ENCODE data around the gene INKA1. TPM values are rescaled to one million over a fixed set of nuclear protein-coding genes. Genes with fewer than 3 reads are reported as not detected.

INKA1 gene
- total RNA-seq, 1 donor from 2014 or later = 0.27 TPM

DNA sequence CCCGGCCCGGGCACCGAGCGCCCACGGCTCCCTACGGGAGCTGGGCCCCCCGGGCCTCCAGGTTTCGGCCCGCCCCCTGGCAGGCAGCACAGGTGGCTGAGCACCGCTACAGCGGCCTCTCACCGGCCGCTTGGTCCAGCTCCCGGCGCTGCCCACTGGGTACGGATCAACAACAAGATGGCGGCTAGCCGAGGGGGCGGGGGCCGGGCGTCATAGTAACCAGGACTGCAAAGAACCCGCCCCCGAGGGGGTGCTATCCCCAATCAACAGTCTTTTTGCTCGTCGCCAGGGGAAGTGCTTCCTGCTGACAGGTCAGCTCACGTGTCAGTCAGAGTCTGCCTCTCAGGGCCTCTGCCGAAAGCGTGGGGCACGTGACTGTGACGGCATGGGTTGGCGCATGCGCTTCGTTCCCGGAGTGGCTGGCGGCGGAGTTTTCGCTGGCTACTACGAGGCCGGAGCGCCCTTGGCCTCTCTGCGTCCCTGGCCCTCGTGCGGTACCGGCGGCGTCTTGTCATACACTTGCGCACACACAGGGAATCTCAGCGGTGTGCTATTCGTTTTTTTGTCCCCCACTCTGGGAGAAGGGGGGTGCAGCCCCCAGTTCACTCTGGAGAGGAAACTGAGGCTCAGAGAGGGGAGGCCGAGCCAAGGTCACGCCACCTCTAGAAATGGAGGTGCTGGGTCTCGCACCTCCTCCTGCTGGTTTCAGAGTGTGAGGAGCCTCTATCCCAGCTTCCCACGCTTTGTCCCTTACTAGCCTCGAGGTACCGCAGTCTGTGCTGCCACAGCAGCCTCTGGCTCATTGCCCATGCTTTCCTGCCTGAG, 16.5 kb upstream of the INKA1 start, which contains the start of gene IP6K1:
IP6K1 (minus strand) TSS at position 186 of the 825 bp plus-strand sequence. CDS start 38,502 bp downstream, outside the sequence.
- intact Hi-C loops (cut with micrococcal nuclease) = loop anchor here (1.0 to 5.0 kb wide), 15 partner anchors 16 to 1606 kb away; partner anchors contain the start of genes AMIGO3, APEH, HYAL3 and MON1A

DNA sequence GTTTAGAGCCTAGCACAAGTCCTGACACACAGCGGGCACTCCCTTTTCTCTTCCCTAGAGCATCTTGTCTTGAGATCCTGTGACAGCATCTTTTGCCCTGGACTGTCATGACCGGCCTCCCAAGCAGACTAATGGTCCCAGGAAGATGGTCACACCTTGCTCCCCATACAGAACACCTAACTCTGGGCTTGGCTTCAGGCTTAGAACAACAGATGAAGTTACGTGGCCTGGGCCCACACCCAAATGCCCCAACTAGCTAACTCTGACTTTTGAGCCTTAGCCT, 15.9 kb upstream of the INKA1 start:
- intact Hi-C loops (cut with micrococcal nuclease) = loop anchor here (2.0 to 5.0 kb wide), 5 partner anchors 115 to 1605 kb away; partner anchors contain the start of genes HYAL3, MON1A, MST1R and NAA80

DNA sequence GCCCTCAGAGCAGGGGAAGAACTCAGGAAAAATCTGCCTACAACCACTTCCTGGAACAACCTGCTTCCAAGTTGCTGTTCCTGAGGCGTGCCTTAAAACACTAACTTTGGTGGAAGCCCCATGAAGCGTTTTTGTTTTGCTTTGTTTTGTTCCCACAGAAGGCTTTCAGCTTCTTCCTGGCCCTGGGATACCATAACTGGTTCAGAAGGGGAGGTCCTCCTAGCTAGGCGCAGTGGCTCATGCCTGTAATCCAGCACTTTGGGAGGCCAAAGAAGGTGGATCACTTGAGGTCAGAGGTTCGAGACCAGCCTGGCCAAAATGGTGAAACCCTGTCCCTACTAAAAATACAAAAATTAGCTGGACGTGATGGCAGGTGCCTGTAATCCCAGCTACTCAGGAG, 15.5 kb upstream of the INKA1 start:
- intact Hi-C loops (cut with micrococcal nuclease) = loop anchor here (2.0 to 5.0 kb wide), 5 partner anchors 115 to 1605 kb away; partner anchors contain the start of genes HYAL3, MON1A, MST1R and NAA80

DNA sequence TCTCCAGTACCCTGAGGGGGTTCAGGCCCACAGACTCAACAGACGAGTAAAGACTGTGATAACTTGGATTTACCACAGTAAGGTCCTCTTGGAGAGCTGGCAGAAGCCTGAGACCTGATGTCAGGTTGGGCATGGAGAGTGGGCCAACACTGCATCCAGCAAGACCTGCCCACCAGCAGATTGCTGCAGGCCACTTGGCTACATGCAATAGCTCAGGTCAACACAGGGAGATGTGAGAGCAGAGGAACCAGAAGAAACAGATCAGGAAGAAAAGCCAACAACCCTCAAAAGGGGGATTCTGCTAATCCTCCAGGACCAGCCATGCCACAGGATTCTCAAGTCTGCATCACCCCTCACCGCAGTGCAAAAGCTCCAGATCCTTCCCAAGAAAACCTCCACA, 15.0 kb upstream of the INKA1 start:
- intact Hi-C loops (cut with micrococcal nuclease) = loop anchor here (5.0 kb wide), 2 partner anchors 114 to 1604 kb away; partner anchors contain the start of genes MST1R and RBM15B

DNA sequence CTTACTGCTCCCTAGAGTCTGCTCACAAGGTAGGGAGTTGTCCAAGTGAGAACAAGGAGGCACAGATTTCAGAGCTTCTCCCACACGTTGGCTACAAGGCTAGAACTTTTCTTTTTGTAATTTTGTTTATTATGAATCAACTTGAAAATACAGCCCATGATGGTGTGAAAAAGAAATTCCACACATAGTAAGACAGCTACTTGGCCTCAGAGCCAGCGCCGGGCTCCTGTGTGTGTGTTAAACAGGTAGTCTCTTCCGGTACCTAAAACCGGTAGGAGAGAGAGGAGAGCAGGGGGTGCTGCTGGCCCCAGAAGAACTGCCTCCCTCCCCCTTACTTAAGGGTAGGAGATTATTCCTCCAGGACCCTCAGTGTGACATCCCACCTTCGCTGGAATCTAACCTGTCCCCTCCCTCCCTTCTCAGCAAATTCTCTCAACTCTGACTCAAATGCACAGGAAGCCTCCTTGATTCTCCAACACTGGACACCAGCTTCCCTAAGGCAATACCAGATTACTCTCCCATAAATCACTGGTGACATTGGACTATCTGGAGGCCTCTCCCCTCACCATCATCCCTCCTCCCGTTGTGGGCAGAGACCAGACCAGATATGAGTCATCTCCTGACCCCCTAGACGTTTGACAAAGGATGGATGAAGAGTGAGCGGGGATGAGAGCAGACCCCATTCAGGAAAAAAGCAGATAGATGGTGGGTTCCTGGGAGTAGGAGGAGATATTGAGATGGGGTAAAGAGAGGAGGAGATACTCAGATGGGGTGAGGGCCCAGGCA, 12.2 kb upstream of the INKA1 start:
- intact Hi-C loops (cut with micrococcal nuclease) = loop anchor here (1.0 kb wide), 1 partner anchor 11 kb away; no protein-coding TSS in a partner anchor

DNA sequence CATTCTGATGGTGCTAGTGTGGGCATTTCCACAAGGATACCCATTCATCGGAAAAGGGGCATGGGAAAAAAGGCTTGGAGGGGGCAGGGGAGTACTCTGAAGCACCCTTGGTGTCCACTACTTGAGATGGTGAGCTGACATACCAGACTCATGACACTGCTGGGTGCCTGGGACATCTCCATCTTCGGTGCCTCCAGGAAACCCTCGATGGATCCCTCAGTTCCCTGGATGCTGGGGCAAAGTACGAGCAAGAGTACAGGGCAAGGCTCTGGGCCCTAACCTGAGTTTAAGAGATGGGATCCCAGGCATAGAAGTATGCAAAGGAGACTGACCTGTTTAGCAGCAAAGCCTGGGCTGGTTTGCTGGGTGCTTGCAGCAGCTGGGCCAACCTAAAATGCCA, 11.5 kb upstream of the INKA1 start:
- intact Hi-C loops (cut with micrococcal nuclease) = no loop called here

DNA sequence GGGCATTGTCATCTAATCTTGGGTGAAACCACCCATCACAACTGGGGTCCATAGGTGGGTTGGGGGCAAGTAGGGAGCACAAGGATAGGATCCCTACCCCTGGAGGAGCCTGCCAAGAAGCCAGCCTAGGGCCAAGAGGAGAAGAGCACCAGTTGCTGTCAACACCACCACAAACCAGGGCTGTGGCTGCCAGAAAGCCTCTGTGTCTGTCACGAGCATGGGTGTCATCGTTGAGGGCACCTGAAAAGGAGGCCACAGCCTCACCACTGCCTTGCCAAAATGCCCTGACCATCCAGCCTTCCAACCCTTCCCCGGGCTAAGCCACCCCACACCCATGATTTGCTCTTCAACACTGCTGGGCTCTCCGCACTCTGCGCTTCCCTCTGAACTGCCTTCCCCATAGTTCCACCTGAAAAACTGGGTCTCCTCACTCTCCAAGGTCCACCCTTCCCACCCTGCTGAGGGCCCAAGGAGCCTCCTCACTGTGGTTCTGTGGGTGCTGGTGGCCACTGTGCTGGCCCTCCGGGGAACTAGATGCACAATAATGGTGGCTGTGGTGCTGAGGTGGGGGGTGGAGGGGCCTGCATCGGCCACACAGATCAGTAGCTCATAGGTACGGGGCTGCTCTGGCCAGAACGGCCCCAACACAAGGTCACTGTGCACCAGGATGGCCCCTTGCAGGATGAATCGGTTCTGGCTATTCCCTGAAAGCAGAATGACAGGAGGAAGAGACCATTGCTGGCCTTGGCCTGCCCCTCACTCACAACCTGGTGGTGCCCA, 10.5 kb upstream of the INKA1 start:
- intact Hi-C loops (cut with micrococcal nuclease) = no loop called here

DNA sequence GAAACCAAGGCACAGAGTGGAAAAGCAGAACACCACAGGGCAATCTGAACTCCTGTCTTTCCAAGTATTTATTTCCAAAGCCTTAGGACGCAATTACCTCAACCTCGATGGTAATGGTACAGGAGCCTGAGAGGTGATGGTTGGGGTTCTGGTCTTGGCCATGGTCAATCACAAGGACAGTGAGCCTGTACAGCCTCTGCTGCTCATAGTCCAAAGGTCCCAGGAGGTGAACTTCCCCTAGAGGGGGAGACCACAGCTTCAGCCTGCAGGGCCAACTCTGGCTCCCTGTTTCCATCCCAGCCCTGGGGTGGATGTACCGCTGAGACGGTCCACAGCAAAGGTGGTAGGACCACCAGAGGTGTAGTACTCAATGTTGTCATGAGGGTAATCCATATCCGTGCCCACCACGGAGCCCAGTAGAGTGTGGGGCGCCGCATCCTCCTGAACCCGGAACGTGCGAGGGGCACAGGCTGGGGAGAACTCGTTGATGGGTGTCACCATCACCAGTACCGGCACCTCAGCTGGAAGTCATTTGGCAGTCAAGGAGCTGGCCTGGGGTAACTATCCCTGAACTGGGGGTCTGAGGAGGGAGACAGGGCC, 9.5 kb upstream of the INKA1 start:
- intact Hi-C loops (cut with micrococcal nuclease) = no loop called here

DNA sequence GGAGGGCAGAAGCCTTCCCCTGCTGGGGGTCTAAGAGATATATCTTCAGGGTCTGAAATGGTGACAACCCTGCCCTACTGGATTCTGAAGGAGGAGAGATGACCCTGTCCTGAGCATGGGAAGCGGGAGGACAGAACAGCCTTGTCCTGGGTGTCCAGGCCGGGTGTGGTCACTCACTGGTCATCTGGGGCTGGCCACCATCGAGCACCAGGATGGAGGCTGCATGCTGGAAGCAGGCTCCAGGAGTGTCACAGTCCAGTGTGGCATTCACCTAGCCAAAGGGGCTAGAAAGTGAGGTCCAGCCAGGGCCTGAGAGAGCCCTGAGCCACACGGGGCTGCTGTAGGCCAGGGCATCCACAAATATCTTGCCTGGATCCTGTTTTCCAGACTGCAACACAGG, 8.6 kb upstream of the INKA1 start:
- intact Hi-C loops (cut with micrococcal nuclease) = no loop called here

DNA sequence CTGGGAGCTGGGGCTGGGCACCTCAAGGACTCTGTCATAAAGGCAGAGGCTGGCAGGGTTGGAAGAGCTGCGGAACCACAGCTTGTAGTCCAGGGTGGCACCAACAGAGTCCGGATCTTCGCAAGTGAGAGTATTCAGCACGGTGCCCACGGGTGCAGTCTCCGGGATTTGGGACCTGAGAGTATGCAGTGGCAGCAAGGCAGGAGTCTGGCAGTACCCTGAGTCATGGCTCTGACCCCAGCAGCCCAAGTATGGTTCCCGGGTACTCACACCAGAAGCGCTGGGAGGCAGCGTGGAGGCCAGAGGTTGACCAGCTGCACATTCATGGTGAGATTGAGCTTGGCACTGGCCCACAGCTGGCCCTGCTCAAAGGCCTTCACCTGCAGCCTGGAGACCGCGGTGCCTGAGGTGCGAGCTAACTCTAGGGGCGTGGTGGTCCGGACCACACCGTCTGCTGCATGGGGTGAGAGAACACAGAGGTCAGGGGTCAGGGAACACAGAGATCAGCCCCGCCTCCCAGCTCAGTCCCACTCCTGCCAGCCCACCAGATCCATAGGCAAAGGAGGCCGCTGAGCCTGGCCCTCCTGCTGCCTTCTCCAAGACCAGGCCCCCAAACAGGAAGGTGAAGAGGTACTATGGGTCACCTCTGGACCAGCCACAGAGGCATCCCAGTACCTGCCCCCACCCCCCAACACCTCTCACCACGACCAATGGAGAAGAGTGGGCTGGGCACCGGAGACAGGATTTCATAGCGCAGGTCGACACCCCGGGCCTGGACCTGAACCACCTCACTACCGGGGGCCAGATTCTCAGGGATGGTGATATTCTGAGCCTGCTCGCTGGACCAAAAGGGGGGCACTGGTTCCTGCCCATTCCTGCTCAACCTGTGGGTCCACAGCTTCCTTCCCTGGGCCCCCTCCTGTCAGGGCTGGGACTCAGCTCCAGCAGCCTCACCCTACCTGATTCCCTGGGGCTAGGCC, 7.8 kb upstream of the INKA1 start:
- intact Hi-C loops (cut with micrococcal nuclease) = no loop called here

DNA sequence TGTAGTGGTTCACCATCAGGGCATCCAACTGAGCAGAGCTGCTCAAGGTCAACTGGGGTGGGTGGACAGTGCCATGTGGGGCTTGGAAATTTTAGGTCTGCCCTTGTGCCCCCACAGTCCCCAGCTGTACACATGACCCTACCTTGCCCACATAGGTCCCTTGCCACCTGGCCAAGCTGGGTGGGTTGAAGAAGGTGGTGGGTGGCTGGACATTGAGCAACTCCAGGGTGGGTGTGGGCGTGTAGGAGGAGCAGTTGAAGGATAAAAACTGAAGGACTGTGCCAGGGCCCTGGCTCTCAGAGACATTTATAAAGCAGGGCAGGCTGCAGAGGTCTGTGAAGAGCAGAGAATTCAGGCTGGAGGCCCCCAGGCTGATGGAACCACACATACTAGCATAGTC, 4.0 kb upstream of the INKA1 start:
- intact Hi-C loops (cut with micrococcal nuclease) = no loop called here

DNA sequence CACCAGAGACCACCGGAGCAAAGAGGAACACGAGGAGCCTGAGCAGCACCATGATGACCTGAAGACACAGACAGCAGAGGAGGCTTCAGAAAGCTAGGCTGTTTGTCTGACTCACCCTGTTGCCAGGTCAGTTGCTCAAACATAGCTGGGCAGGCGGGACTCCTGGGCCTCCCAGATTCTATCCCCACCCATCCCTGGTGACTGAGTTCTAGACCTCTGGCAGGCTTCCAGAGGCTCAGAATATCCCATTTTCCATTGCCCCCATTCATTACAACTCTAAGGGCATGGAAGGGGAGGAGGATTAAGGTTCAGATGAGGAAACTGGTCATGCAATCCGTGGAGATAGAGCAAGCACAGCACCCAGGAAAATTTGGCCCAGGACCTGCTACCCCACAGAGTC, 3.3 kb upstream of the INKA1 start, which contains the start of gene CDHR4:
CDHR4 (minus strand) TSS at position 113 of the 400 bp plus-strand sequence; CDS start at position 52, 61 bp downstream.
- intact Hi-C loops (cut with micrococcal nuclease) = loop anchor here (5.0 kb wide), 1 partner anchor 438 kb away; the partner anchor contains the start of gene GNAI2

DNA sequence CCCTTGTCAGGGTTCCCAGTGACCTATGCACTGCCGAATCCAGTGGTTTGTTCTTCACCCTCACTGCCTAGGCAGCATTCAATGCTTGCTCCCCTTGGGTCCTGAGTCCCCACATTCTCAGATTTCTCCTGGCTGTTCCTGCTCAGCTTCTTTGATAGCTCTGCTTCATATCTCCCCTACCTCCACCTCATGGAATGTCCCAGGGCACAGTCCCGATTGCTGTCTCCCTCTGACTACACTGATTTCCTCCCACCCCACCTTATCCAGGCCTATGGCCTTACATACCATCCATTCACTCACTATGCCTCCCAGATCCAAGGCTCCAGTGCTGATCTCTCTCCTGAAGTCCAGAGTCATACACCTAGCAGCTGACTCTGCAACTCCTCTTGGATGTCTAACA, 1.9 kb upstream of the INKA1 start:
- intact Hi-C loops (cut with micrococcal nuclease) = loop anchor here (5.0 kb wide), 1 partner anchor 436 kb away; the partner anchor contains the start of gene GNAI2

DNA sequence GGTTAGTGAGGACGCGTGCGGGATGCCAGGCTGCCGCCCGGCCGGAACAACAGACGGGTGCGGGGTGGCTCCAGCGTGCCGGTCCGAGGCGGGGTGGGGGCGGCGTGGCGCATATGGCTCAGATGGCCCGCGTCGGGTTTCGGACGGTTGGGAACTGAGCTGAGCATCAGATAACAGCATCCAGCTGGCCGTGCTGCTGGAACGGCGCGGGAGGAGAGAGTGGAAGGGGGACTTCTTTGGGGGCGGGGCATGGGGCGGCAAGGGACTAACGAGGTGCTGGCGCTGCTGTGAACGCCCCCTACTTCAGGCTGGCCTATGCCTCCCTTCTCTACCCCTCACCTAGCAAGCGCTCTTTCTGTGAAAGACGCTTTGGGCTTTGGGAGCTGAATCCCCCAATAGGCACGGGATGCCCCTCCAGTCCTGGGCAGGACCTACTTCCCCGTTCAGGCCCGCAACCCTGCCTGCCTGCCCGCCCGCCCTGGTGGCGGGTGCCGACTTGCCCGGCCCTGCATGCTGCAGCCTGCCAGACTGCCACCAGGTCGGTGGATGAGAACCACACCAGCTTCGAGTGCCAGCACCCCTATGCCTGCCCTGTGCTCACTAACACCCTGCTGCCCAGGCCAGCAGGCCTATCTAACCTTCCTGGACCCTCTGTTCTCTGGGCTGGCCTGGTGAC, 542 bp downstream of the INKA1 start:
- intact Hi-C loops (cut with micrococcal nuclease) = loop anchor here (1.0 to 5.0 kb wide), 2 partner anchors 10 to 434 kb away; partner anchors contain the start of genes GNAI2 and UBA7

DNA sequence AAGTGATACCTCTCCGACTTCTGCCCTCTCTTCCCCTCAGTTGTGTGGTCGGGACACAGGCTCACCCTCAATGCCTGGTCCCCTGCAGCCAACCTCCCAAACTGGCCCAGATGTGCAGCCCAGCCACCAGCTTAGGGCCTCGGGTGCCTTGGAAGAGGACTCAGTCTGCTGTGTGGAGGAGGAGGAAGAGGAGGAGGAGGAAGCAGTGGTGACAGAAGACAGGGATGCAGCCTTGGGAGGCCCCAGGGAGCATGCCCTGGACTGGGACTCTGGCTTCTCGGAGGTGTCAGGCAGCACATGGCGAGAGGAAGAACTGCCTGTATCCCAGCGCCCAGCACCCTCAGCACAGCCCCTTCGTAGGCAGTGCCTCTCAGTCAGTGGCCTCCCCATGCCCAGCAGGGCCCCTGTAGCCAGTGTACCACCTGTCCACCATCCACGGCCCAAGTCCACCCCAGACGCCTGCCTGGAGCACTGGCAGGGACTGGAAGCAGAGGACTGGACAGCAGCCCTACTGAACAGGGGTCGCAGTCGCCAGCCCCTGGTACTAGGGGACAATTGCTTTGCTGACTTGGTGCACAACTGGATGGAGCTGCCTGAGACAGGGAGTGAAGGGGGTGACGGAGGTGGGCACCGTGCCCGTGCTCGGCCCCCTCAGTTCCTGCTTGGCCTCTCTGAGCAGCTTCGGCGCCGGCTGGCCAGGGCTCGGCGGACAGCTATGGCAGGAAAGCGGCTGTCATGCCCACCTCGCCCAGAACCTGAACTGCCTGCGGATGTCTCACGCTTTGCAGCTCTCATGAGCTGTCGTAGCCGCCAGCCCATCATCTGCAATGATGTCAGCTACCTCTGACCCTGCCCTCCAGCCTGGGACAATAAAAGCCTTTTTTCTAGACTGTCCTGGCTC, 1.3 kb downstream of the INKA1 start:
- intact Hi-C loops (cut with micrococcal nuclease) = loop anchor here (5.0 kb wide), 1 partner anchor 433 kb away; the partner anchor contains the start of gene GNAI2

DNA sequence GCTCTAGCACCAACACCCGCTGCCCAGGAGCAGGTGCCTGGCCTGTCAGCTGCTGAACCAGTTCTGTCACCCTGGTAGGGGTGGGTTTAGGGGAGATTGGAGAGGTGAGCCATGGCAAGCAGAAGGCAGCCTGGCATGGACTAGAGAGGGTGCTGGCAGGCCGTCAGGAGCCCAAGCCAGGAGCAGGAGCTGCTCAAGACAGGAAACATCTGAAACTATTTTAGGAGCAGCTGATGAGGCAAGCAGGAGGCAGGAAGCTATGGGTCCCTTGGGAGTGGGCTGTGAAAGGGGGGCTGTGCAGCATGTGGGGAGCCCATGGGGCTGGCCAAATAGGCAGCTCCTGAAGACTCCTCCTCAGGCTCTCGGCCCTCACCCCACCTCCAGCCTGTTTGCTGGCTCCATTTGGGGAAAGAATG, 2.3 kb downstream of the INKA1 start:
- intact Hi-C loops (cut with micrococcal nuclease) = no loop called here

DNA sequence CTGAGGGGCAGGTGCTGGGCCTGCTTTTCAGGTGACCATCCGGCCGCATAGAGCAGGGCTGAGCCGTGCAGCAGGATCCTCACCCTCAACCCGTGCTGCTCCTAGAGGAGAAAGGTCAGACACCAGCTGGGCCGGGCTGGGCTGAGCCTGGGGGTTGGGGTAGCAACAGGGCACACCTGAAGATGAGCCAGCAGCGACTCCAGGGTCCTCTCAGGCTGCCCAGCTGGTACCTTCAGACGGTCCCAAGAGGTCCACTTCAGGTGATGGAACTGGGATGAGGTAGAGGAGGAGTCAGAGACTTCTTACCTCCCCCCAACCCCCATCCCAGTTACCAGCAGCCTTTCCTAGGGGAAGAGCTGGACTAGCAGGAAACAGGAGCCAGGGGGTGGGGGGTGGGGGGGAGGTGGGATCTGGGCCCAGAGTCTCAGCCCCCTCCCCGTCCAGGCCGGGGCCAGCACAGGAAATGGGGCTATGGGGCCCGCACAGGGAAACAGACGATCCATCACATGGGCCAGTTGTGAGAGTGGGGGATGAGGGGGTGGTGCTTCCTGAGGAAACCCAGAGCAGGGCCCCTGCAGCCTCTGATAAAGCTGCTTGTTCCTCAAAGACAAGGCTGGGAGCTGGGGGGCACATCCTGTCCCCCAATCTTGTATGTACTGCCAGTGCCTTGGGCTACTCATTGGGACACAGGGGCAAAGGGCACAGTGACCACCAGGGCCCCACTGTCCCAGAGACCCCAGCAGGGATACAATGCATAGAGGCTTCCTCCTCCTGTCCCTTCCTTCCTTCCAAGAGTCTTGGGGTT, 3.0 kb downstream of the INKA1 start:
- intact Hi-C loops (cut with micrococcal nuclease) = no loop called here

All from T-helper 1 cell treated with Interleukin-12 subunit alpha and Interleukin-12 subunit beta and Interleukin-4 antibody, amounts not matched to agents 30 ng/mL and 1 ng/mL, for 36 hours (primary cell).